Tibial artery (tissue), 4 donors: ENCODE data around the gene TBC1D10A.

ENCODE experiments used
- DNase-seq, 2 donors: peaks; one replicate each; pipeline ENCODE4 v3.0.0-alpha.2; 2019
- H3K27ac ChIP-seq, 2 donors: fragments of 200-600 bp; sonication (generic) in 1 of 2; 1 replicate in 1 of 2; 2 replicates in 1 of 2; pipeline ENCODE4 v1.5.1; 2018 to 2019; ENCODE audit warnings: mild to moderate bottlenecking in 1 of 2
- H3K27me3 ChIP-seq, 2 donors: fragments of 200-600 bp; sonication (generic) in 1 of 2; one replicate each; pipeline versions ENCODE4 v1.5.1 to v1.6.0; 2016 to 2019
- H3K36me3 ChIP-seq, 3 donors: fragments of 200-600 bp; sonication (generic) in 2 of 3; one replicate each; pipeline ENCODE4 v1.5.1; 2016 to 2019; ENCODE audit warnings: mild to moderate bottlenecking in 2 of 3
- H3K4me1 ChIP-seq, 4 donors: fragments of 200-600 bp; sonication (generic) in 2 of 4; 1 replicate in 3 of 4; 2 replicates in 1 of 4; pipeline ENCODE4 v1.5.1; 2016 to 2019
- H3K4me3 ChIP-seq, 2 donors: fragments of 200-600 bp; sonication (generic) in 1 of 2; 1 replicate in 1 of 2; 2 replicates in 1 of 2; pipeline ENCODE4 v1.5.1; 2018 to 2019; ENCODE audit warnings: mild to moderate bottlenecking in 2 of 2
- H3K9me3 ChIP-seq, 3 donors: fragments of 200-600 bp; sonication (generic) in 1 of 3; one replicate each; pipeline ENCODE4 v1.5.1; 2016 to 2019
- intact Hi-C: fragments of 100-400 bp; cut with DNase I; formaldehyde crosslinking; loops from one replicate; pipeline ENCODE4 v1.15.0; 2023; ENCODE audit warnings: low total_unique reads
- TF ChIP-seq, protein P1 (sequence below), 2 experiments: fragments of 200-600 bp in 1 of 2; fragments of 450-650 bp in 1 of 2; IDR thresholded peaks; one replicate each; pipeline ENCODE4 v1.5.1; 2017 to 2019; ENCODE audit warnings: antibody characterized with exemption in 2 of 2, mild to moderate bottlenecking in 1 of 2, moderate library complexity in 1 of 2

TBC1D10A gene

DNA sequence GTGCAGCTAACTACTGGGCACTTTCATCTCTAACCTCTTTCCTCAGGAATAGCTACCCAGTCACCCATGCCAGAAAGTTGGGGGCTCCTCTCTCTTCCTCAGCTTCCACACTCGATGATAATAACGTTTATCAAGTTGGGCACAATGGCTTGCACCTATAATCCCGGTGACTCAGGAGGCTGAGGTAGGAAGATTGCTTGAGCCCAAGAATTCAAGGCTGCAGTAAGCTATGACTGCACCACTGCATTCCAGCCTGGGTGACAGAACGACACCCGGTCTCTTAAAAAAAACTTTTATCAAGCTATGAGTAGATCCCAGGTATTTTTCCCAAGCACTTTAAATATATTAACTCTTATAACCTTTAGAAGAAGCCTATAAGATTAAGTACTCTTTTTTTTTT is 27.9 kb upstream of the TBC1D10A start:
- no peak for DNase-seq
- TF ChIP-seq, protein P1, sequence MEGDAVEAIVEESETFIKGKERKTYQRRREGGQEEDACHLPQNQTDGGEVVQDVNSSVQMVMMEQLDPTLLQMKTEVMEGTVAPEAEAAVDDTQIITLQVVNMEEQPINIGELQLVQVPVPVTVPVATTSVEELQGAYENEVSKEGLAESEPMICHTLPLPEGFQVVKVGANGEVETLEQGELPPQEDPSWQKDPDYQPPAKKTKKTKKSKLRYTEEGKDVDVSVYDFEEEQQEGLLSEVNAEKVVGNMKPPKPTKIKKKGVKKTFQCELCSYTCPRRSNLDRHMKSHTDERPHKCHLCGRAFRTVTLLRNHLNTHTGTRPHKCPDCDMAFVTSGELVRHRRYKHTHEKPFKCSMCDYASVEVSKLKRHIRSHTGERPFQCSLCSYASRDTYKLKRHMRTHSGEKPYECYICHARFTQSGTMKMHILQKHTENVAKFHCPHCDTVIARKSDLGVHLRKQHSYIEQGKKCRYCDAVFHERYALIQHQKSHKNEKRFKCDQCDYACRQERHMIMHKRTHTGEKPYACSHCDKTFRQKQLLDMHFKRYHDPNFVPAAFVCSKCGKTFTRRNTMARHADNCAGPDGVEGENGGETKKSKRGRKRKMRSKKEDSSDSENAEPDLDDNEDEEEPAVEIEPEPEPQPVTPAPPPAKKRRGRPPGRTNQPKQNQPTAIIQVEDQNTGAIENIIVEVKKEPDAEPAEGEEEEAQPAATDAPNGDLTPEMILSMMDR (IDR thresholded peaks at IDR 0.05), result no peak
- peaks cover 0 to 36% (median 27%) of the 10 kb centered on the region in 4 donors for H3K4me1 ChIP-seq
- H3K36me3 ChIP-seq, result peaks cover 22 to 45% (median 32%) of the 10 kb centered on the region in 3 donors
- no peak overlapping the region for H3K4me3 ChIP-seq
- H3K27ac ChIP-seq, result no peak overlapping the region
- intact Hi-C loops, result no loop called here
- no peaks in the 10 kb centered on the region for H3K9me3 ChIP-seq
- no peaks in the 10 kb centered on the region for H3K27me3 ChIP-seq

DNA sequence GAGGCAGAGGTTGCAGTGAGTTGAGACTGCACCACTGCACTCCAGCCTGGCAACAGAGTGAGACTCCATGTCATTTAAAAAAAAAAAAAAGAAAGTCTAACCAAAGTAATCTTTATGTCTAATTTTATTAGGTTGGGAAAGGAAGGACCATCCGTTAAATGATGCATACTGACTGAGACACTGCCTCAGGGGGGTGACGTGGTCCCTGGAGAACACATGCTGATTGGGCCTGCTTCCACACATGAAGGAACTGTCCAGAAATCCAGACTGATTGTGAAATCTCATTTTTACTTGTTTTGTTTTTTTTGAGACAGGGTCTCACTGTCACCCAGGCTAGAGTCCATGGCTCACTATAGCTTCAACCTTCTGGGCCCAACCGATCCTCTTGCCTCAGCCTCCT is 24.5 kb upstream of the TBC1D10A start:
- intact Hi-C loops, result no loop called here
- no peak overlapping the region for H3K27ac ChIP-seq
- DNase-seq, result no peak
- H3K27me3 ChIP-seq, result no peaks in the 10 kb centered on the region
- TF ChIP-seq, protein P1 (IDR thresholded peaks at IDR 0.05), result no peak
- H3K4me3 ChIP-seq, result no peak overlapping the region
- H3K9me3 ChIP-seq, result no peaks in the 10 kb centered on the region
- peaks cover 45 to 74% (median 55%) of the 10 kb centered on the region in 3 donors for H3K36me3 ChIP-seq
- H3K4me1 ChIP-seq, result peaks cover 0 to 28% (median 20%) of the 10 kb centered on the region in 4 donors

DNA sequence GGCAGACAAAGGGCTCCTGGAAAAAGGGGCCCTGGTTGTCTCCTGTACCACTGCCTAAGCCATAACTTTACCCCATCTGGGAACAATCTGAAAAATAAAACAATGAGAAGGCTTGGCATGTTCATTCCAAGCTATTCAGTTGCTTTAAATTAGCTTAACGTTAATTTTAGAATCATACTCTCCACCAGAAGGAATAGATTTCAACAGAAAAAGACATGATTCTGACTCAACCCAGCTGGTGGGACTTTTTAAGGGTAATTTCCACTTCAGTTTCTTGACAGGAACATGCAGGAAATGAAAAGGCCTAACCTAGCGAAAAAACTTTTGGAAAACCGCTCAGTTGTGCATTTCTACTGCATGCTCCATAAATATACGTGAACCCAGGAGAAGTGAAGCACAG is 22.1 kb upstream of the TBC1D10A start:
- TF ChIP-seq, protein P1 (IDR thresholded peaks at IDR 0.05), result no peak
- no peak for DNase-seq
- no peak overlapping the region for H3K4me3 ChIP-seq
- peaks cover 69 to 92% (median 79%) of the 10 kb centered on the region in 3 donors for H3K36me3 ChIP-seq
- no peak overlapping the region for H3K27ac ChIP-seq
- no peaks in the 10 kb centered on the region for H3K27me3 ChIP-seq
- H3K4me1 ChIP-seq, result peaks cover 0 to 7% (median 0%) of the 10 kb centered on the region in 4 donors
- intact Hi-C loops, result no loop called here
- H3K9me3 ChIP-seq, result no peaks in the 10 kb centered on the region

DNA sequence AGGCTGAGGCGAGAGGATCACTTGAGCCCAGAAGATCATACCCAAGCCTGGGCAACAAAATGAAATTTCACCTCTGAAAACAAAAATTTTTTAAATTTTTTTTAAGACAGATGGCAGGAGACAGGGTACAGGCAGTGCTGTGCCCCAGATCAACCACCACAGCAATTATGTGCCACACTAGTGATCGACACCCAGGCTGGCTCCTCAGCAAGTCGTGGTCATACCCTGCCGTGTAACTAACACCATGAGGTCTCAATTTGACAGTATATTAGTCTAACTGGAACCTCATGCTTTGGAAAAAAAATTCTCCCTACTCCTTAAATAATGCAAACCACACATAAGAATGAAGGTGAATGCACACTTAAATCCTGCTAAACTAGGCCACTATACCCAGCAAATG is 21.7 kb upstream of the TBC1D10A start:
- no peaks in the 10 kb centered on the region for H3K27me3 ChIP-seq
- no peak overlapping the region for H3K27ac ChIP-seq
- intact Hi-C loops, result no loop called here
- H3K9me3 ChIP-seq, result no peaks in the 10 kb centered on the region
- H3K36me3 ChIP-seq, result peaks cover 73 to 92% (median 83%) of the 10 kb centered on the region in 3 donors
- DNase-seq, result no peak
- H3K4me1 ChIP-seq, result peaks cover 0 to 3% (median 0%) of the 10 kb centered on the region in 4 donors
- TF ChIP-seq, protein P1 (IDR thresholded peaks at IDR 0.05), result no peak
- no peak overlapping the region for H3K4me3 ChIP-seq

DNA sequence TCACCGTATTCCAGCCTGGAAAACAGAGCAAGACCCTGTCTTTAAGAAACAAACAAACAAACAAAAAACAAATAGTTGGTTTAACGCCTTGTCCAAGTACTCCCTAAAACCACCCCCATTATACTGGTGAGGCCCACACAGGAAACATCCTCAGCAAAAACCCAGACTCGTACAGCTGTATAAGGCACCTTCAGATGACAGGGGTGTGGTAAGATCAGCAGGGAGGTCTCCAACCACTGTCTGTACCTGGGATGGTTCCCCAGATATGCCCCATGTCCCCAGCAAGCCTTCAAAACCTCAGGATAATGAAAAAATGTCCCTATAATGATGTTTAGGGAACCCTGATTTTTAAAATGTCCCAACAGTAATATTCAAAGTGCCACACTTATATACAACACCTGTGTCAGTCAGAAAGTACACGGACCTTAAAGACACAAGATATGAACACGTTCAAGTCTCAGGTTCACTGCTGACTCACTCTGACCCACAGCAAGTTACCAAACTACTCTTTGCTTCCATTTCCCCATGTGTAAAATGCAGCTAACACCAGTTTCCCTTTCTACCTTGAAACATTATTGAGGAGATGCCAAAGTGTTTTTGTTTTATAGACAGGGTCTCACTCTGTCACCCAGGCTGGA is 20.6 kb upstream of the TBC1D10A start:
- peaks cover 0 to 8% (median under 1%) of the 10 kb centered on the region in 4 donors for H3K4me1 ChIP-seq
- no peaks in the 10 kb centered on the region for H3K9me3 ChIP-seq
- H3K27me3 ChIP-seq, result no peaks in the 10 kb centered on the region
- no peak for DNase-seq
- peaks cover 77 to 95% (median 87%) of the 10 kb centered on the region in 3 donors for H3K36me3 ChIP-seq
- intact Hi-C loops, result no loop called here
- TF ChIP-seq, protein P1 (IDR thresholded peaks at IDR 0.05), result no peak
- H3K27ac ChIP-seq, result no peak overlapping the region
- H3K4me3 ChIP-seq, result no peak overlapping the region
